NB4 (cell line): ENCODE results near the gene NFATC1.

Source experiments
- DNase-seq: peaks from one replicate; pipeline ENCODE4 v3.0.0; 2010; ENCODE audit warnings: low read depth
- H3K4me3 ChIP-seq: one replicate; pipeline ENCODE4 v1.5.1; 2011; ENCODE audit warnings: mild to moderate bottlenecking, low read depth, low read length, moderate library complexity
- MAX ChIP-seq: IDR thresholded peaks from 2 replicates; pipeline ENCODE4 v1.6.1; 2011; ENCODE audit warnings: low read depth, low read length
- MYC ChIP-seq: IDR thresholded peaks from 2 replicates; pipeline ENCODE4 v1.6.1; 2011; ENCODE audit warnings: low read depth, low read length
- POLR2A ChIP-seq: IDR thresholded peaks from 2 replicates; pipeline ENCODE4 v1.6.1; 2011; ENCODE audit warnings: mild to moderate bottlenecking; ENCODE audit not compliant: insufficient read length; ENCODE audit errors: extremely low read depth
- TF ChIP-seq, protein P1 (sequence below): IDR thresholded peaks from one replicate; pipeline ENCODE4 v1.5.1; 2012; ENCODE audit warnings: low read depth, low read length

Gene NFATC1

GRCh38 chr18:79522451-79523205, 126.9 kb downstream of the NFATC1 start:
- no peak overlapping the region for H3K4me3 ChIP-seq
- no peak for TF ChIP-seq MYC
- no peak for DNase-seq

- no peak overlapping the region for H3K4me3 ChIP-seq
Measured at GRCh38 chr18:79523206-79523735, 127.5 kb downstream of the NFATC1 start.

GRCh38 chr18:79523736-79524180, 128.0 kb downstream of the NFATC1 start:
- TF ChIP-seq POLR2A, result no peak
- TF ChIP-seq MYC, result peak; percentile 48; the same call in 1 of the 2 replicates
- peak; percentile 27; the same call in 1 of the 2 replicates for TF ChIP-seq MAX
- DNase-seq, result peak; percentile 75
- H3K4me3 ChIP-seq, result no peak overlapping the region

More at GRCh38 chr18:79523206-79523735, 127.5 kb downstream of the NFATC1 start:
- no peak for DNase-seq
- no peak for TF ChIP-seq MAX
- no peak for TF ChIP-seq MYC
- no peak for TF ChIP-seq POLR2A
- TF ChIP-seq, protein P1, sequence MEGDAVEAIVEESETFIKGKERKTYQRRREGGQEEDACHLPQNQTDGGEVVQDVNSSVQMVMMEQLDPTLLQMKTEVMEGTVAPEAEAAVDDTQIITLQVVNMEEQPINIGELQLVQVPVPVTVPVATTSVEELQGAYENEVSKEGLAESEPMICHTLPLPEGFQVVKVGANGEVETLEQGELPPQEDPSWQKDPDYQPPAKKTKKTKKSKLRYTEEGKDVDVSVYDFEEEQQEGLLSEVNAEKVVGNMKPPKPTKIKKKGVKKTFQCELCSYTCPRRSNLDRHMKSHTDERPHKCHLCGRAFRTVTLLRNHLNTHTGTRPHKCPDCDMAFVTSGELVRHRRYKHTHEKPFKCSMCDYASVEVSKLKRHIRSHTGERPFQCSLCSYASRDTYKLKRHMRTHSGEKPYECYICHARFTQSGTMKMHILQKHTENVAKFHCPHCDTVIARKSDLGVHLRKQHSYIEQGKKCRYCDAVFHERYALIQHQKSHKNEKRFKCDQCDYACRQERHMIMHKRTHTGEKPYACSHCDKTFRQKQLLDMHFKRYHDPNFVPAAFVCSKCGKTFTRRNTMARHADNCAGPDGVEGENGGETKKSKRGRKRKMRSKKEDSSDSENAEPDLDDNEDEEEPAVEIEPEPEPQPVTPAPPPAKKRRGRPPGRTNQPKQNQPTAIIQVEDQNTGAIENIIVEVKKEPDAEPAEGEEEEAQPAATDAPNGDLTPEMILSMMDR, result no peak

DNA sequence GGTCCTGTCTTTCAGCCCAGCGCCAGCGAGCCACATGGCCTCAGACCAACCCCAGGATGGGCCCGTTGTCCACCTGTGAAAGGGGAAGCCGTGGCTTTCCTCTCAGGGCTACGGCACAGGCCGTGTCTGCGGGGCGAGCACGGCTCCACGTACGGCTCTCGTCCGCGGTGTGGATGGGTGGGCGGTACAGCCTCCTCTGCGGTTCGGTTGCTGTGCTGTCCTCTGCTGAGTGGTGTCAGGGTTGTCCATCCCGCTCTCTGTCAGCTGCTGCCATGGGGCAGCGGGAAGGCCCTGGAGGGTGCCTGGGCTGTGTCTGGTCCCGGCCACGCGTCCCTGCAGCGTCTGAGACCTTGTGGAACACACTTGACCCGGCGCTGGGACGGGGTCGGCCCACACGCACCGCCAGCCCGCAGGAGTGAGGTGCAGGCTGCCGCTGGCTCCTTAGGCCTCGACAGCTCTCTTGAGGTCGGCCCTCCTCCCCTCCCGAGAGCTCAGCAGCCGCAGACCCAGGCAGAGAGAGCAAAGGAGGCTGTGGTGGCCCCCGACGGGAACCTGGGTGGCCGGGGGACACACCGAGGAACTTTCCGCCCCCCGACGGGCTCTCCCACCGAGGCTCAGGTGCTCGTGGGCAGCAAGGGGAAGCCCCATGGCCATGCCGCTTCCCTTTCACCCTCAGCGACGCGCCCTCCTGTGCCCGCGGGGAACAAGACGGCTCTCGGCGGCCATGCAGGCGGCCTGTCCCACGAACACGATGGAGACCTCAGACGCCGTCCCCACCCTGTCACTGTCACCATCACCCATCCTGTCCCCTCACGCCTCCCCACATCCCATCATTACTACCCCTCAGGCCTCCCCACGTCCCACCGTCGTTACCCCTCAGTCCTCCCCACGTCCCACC, 128.7 kb downstream of the NFATC1 start:
- DNase-seq, result peak; percentile 54
- no peak overlapping the region for H3K4me3 ChIP-seq
- TF ChIP-seq, protein P1, result no peak
- TF ChIP-seq MAX (no peak), POLR2A (no peak), MYC (no peak)

- no peak for DNase-seq
- H3K4me3 ChIP-seq, result no peak overlapping the region
- TF ChIP-seq MYC, result no peak
- TF ChIP-seq, protein P1, result no peak
- TF ChIP-seq POLR2A, result no peak
- no peak for TF ChIP-seq MAX
Measured at GRCh38 chr18:79525556-79526467, 130.1 kb downstream of the NFATC1 start.
